T47D (cell line): ENCODE data around the gene CDH5.
A peak's percentile ranks its signal among the peaks of the same experiment; 100 is the strongest.

Experiments
- DNase-seq, 2 experiments: peaks; one replicate each; pipeline versions ENCODE4 v3.0.0 to v3.0.0-alpha.2; 2011 to 2012; ENCODE audit warnings: low read depth in 1 of 2, low spot score in 1 of 2
- JUND ChIP-seq: IDR thresholded peaks from 2 replicates; pipeline ENCODE4 v1.6.1; 2012; ENCODE audit warnings: low read depth
- in situ Hi-C: cut with HindIII; loops from 2 replicates; pipeline ENCODE4 v1.10.0; 2016; ENCODE audit warnings: low sequenced_read_pairs, low pct_unique_long_range_greater_than_20kb

CDH5 gene

GRCh38 chr16:66372078-66372897 lies 5.8 kb downstream of the CDH5 start:
- in situ Hi-C loops: no loop called here
- no peak for TF ChIP-seq JUND
- DNase-seq: no peak

- DNase-seq: no peak
- TF ChIP-seq JUND: no peak
- in situ Hi-C loops: no loop called here
Measured at GRCh38 chr16:66372898-66373155, 6.3 kb downstream of the CDH5 start.

GRCh38 chr16:66373667-66374066 lies 7.2 kb downstream of the CDH5 start:
- in situ Hi-C loops: no loop called here
- DNase-seq: no peak
- TF ChIP-seq JUND: no peak

GRCh38 chr16:66374176-66374575 lies 7.7 kb downstream of the CDH5 start:
- no peak for DNase-seq
- TF ChIP-seq JUND: no peak
- in situ Hi-C loops: no loop called here

- in situ Hi-C loops: no loop called here
- TF ChIP-seq JUND: no peak
Measured at GRCh38 chr16:66375451-66375850, 9.0 kb downstream of the CDH5 start.

DNA sequence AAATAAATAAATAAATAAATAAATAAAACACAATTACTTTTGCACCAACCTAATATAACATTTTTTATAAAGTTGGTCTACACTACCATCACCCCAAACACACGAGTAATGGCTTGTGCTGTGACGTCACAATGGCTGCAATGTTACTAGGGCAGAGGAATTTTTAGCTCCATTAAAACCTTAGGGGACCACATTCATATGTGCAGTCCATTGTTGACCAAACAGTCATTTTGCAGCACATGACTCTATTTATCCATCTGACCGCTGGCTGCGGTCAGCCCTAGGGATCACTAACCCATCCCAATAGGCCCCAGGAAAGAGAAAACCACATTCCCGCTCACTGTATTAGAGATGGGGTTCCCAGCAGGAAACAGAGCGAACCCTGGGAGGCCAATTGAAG lies 9.6 kb downstream of the CDH5 start:
- in situ Hi-C loops: no loop called here
- TF ChIP-seq JUND: no peak
- no peak for DNase-seq

More at GRCh38 chr16:66375451-66375850, 9.0 kb downstream of the CDH5 start:
- DNase-seq: no peak

GRCh38 chr16:66376577-66377305 lies 10.2 kb downstream of the CDH5 start:
- TF ChIP-seq JUND: no peak
- no peak for DNase-seq
- in situ Hi-C loops: no loop called here

DNA sequence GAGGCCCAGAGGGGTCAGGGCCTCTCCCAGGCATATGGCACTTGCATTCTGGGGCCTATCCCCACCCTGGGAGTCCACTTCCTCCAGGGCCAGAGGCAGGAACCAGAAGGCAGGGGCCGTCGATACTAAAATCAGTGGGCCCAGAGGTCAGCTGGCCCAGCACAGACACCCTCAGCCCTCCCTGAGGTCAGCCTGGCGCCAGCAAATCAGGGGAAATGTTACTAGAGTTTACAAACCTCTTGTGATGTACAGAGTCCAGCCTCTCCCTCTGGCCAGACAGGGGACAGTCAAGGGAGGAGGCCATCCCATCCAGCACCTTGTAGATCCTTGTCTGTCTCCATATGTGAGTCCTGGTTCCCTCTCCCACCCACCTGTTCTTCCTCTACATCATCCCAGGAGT lies 10.8 kb downstream of the CDH5 start:
- in situ Hi-C loops: no loop called here
- TF ChIP-seq JUND: no peak
- no peak for DNase-seq

GRCh38 chr16:66378741-66379570 lies 12.5 kb downstream of the CDH5 start:
- TF ChIP-seq JUND: no peak
- DNase-seq: peak in 1 of 2 experiments; percentile 38
- in situ Hi-C loops: no loop called here

- DNase-seq: no peak
- in situ Hi-C loops: no loop called here
- TF ChIP-seq JUND: no peak
Measured at GRCh38 chr16:66379571-66379941, 13.1 kb downstream of the CDH5 start.

DNA sequence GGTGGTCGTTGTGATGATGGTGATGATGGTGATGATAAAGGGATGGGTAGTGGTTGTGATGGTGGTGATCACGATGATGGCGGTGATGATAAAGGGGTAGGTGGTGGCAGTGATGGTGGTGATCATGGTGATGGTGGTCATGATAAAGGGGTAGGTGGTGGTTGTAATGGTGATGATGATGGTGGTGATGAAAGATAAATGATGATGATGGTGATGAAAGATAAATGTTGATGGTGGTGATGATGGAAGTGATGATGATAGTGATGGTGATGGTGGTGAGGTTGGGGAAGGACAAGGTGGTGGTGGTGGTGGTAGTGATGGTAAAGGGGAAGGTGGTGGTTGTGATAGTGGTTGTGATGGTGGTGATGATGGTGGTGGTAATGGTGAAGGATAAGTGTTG lies 13.9 kb downstream of the CDH5 start:
- in situ Hi-C loops: no loop called here
- DNase-seq: no peak
- no peak for TF ChIP-seq JUND

DNA sequence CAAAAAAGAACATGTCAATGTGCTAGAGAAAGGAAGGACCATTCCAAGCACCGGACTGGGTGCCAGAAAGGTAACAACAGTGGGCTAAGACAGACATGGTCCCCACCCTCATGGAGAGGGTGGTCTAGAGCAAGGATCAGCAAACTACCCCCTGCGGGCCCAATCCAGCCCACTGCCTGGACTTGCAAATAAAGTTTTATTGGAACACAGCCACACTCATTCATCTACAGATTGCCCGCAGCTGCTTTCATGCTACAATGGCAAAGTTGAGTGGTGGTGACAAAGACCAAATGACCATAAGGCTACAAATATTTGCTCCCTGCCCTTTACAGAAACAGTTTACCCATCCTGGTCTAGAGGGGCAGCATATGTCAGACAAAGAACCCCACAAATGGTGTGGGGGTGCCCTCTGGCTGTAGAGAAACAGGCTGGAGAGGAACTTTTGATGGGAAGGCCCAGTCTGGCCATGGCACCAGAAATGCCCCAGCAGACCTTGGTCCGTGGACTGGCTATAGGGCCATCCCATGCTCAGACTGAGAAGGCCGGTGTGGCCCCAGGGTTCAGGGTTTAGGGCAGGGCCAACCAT lies 15.2 kb downstream of the CDH5 start:
- in situ Hi-C loops: no loop called here
- no peak for TF ChIP-seq JUND

More for the DNA sequence above, 15.2 kb downstream of the CDH5 start:
- DNase-seq: no peak
